GM12878 (cell line): Measurements from ENCODE around the gene MFGE8. TPM values are rescaled to one million over a fixed set of nuclear protein-coding genes. Genes with fewer than 3 reads are reported as not detected.

ENCODE experiments used
- ATAC-seq: fragments of 200-7000 bp; cut with Tn5 transposase; 3 replicates; pipeline ENCODE4 v1.9.1; 2020; ENCODE audit warnings: mild to moderate bottlenecking, moderate library complexity
- BruUV-seq: library from RNA; stranded (reverse); fragments of 400-500 nt; replicated peaks from 2 replicates; lab custom pipeline; 2021; lab: Mats Ljungman, UMichigan
- CTCF ChIA-PET: fragments of 300-600 bp; sonication (Branson Sonifier 250); formaldehyde crosslinking; extraction: SDS; loops from one replicate; lab custom pipeline; 2021; ENCODE audit warnings: inconsistent platforms; lab: Yijun Ruan, JAX
- POLR2A ChIA-PET: fragments of 350-600 bp; formaldehyde crosslinking; extraction: SDS; loops from one replicate; lab custom pipeline; 2021; ENCODE audit warnings: inconsistent platforms; lab: Charles Lee
- RAD21 ChIA-PET: fragments of 300-600 bp; sonication (Branson Sonifier 250); formaldehyde crosslinking; loops from one replicate; lab custom pipeline; 2023; ENCODE audit warnings: antibody characterized with exemption; ENCODE audit not compliant: unreplicated experiment; lab: Charles Lee
- SMC1A ChIA-PET: fragments of 300-600 bp; sonication (Branson Sonifier 250); formaldehyde crosslinking; loops from one replicate; lab custom pipeline; 2023; ENCODE audit not compliant: unreplicated experiment, uncharacterized antibody; lab: Charles Lee
- DNase-seq: peaks from one replicate; pipeline ENCODE4 v3.0.0-alpha.2; 2011; ENCODE audit warnings: low read depth, low spot score
- FAIRE-seq: peaks from 3 replicates; lab custom pipeline; 2011; peaks lifted over from hg19 to GRCh38; lab: Jason Lieb, UNC
- H2AFZ ChIP-seq: 2 replicates; pipeline ENCODE4 v1.6.0; 2011; ENCODE audit warnings: low read depth, low read length, control low read depth; ENCODE audit not compliant: control insufficient read depth
- H3K27ac ChIP-seq: 2 replicates; pipeline ENCODE4 v1.5.1; 2011; ENCODE audit warnings: control low read depth; ENCODE audit not compliant: control insufficient read depth, insufficient read depth
- H3K27me3 ChIP-seq, 2 experiments: replicated peaks in 1 of 2; 2 replicates each; pipeline versions ENCODE4 v1.6.0 to v1.6.1; 2011; ENCODE audit warnings: low read length in 1 of 2; ENCODE audit not compliant: control insufficient read depth in 2 of 2, insufficient read depth in 2 of 2
- H3K36me3 ChIP-seq, 2 experiments: 2 replicates each; pipeline ENCODE4 v1.5.1; 2011; ENCODE audit warnings: low read length in 1 of 2; ENCODE audit not compliant: control insufficient read depth in 2 of 2, insufficient read depth in 2 of 2
- H3K4me1 ChIP-seq: 2 replicates; pipeline ENCODE4 v1.6.1; 2011; ENCODE audit warnings: mild to moderate bottlenecking, low read length, moderate library complexity, mixed read lengths; ENCODE audit not compliant: control insufficient read depth, insufficient read depth
- H3K4me2 ChIP-seq: 2 replicates; pipeline ENCODE4 v1.6.0; 2011; ENCODE audit warnings: control low read depth; ENCODE audit not compliant: control insufficient read depth, insufficient read depth
- H3K4me3 ChIP-seq: fragments of 200-600 bp; sonication (generic); 2 replicates; pipeline ENCODE4 v1.5.1; 2016
- H3K79me2 ChIP-seq: 2 replicates; pipeline ENCODE4 v1.6.0; 2011; ENCODE audit warnings: low read length; ENCODE audit not compliant: control insufficient read depth, insufficient read depth
- H3K9ac ChIP-seq: 2 replicates; pipeline ENCODE4 v1.8.0; 2011; ENCODE audit warnings: low read length, control low read depth, mixed read lengths; ENCODE audit not compliant: control insufficient read depth, insufficient read depth
- H3K9me3 ChIP-seq: replicated peaks from 3 replicates; pipeline ENCODE4 v1.5.1; 2011; ENCODE audit warnings: mild to moderate bottlenecking, low read length; ENCODE audit not compliant: control insufficient read depth, insufficient read depth
- H4K20me1 ChIP-seq: 2 replicates; pipeline ENCODE4 v1.6.0; 2011; ENCODE audit not compliant: control insufficient read depth, insufficient read depth
- EED ChIP-seq: sonication (generic); IDR thresholded peaks from 2 replicates; pipeline ENCODE4 v1.6.1; 2016; ENCODE audit warnings: antibody characterized with exemption, low read depth
- EZH2 ChIP-seq: IDR thresholded peaks from 2 replicates; pipeline ENCODE4 v1.6.1; 2012; ENCODE audit warnings: low read depth, mild to moderate bottlenecking, control low read depth, inconsistent platforms, low read length, borderline replicate concordance; ENCODE audit not compliant: control insufficient read depth
- NRF1 ChIP-seq: conservative IDR thresholded peaks from 2 replicates; pipeline ENCODE4 v1.6.1; 2011; ENCODE audit warnings: mild to moderate bottlenecking, low read depth, low read length, improper control_type of control experiment
- PBX3 ChIP-seq: IDR thresholded peaks from 2 replicates; pipeline ENCODE4 v1.6.1; 2011; ENCODE audit warnings: mild to moderate bottlenecking, low read depth, low read length, moderate library complexity; ENCODE audit not compliant: insufficient replicate concordance
- RFX5 ChIP-seq: IDR thresholded peaks from 2 replicates; pipeline ENCODE4 v1.6.1; 2011; ENCODE audit warnings: low read depth, low read length, improper control_type of control experiment
- SMAD5 ChIP-seq: IDR thresholded peaks from 2 replicates; pipeline ENCODE4 v1.6.1; 2016; ENCODE audit warnings: antibody characterized with exemption, low read depth
- SP1 ChIP-seq: IDR thresholded peaks from one replicate; pipeline ENCODE4 v1.6.1; 2011; ENCODE audit warnings: low read depth, low read length
- SPI1 ChIP-seq: IDR thresholded peaks from 2 replicates; pipeline ENCODE4 v1.6.1; 2011; ENCODE audit warnings: low read depth, mild to moderate bottlenecking, low read length, moderate library complexity, borderline replicate concordance; ENCODE audit not compliant: insufficient read depth
- SUPT20H ChIP-seq: IDR thresholded peaks from 2 replicates; pipeline ENCODE4 v1.6.1; 2011; ENCODE audit warnings: low read depth, mild to moderate bottlenecking, low read length, moderate library complexity, borderline replicate concordance; ENCODE audit not compliant: control insufficient read depth
- WGBS: methylation state at CpG from one replicate; pipeline ENCODE4 v1.1.6; 2016; ENCODE audit warnings: low lambda C conversion rate; ENCODE audit not compliant: insufficient replicate concordance, insufficient coverage; ENCODE audit errors: missing lambda C conversion rate; 5-methylcytosine and 5-hydroxymethylcytosine counted together
- in situ Hi-C: fragments of 300-500 bp; cut with MboI; formaldehyde crosslinking; loops from 9 replicates; pipeline ENCODE4 v1.14.3; 2018; ENCODE audit warnings: mixed read lengths
- intact Hi-C: fragments of 100-400 bp; cut with micrococcal nuclease; formaldehyde crosslinking; loops from one replicate; pipeline ENCODE4 v1.14.2; 2022; ENCODE audit not compliant: unreplicated experiment
- polyA plus RNA-seq, 11 experiments: library from polyadenylated mRNA; depleted of rRNA in 4 of 11; unstranded in 6 of 11; stranded (reverse) in 5 of 11; fragments of >200 nt; fragmentation: Nextera tagmentation in 4 of 11; fragmentation: Illumina TruSeq in 1 of 11; extraction: Ambion mirVana in 4 of 11; extraction: Trizol in 1 of 11; gene quantifications; 1 replicate in 1 of 11; 2 replicates in 10 of 11; pipeline versions ENCODE4 v1.2.1 to v1.2.3, GENCODE V29; 2011 to 2016; ENCODE audit warnings: inconsistent platforms in 2 of 11, missing spikeins in 2 of 11, low read depth in 1 of 11
- total RNA-seq, 4 experiments: library from RNA; depleted of rRNA in 3 of 4; stranded (reverse); fragments of >200 nt in 3 of 4; fragmentation: Illumina TruSeq in 1 of 4; extraction: Trizol in 1 of 4; gene quantifications; 2 replicates each; pipeline versions ENCODE4 v1.2.1 to v1.2.3, GENCODE V29; 2013 to 2021
- TF ChIP-seq, protein P1 (sequence below): fragments of 450-650 bp; formaldehyde crosslinking; IDR thresholded peaks from 2 replicates; pipeline ENCODE4 v1.4.0; 2020; ENCODE audit warnings: mild to moderate bottlenecking, moderate library complexity
- TF ChIP-seq, protein P2 (sequence below): fragments of 450-650 bp; IDR thresholded peaks from 2 replicates; pipeline ENCODE4 v1.6.1; 2017; ENCODE audit warnings: mild to moderate bottlenecking, low read depth, inconsistent platforms; ENCODE audit not compliant: poor library complexity, severe bottlenecking

The MFGE8 gene
- total and polyA plus RNA-seq, 10 of the 15 experiments (the other 5 are each of a cell fraction or from before 2014, with no cell fraction given) = 0.81 to 5.9 (median 1.0) TPM; not detected in 2

DNA sequence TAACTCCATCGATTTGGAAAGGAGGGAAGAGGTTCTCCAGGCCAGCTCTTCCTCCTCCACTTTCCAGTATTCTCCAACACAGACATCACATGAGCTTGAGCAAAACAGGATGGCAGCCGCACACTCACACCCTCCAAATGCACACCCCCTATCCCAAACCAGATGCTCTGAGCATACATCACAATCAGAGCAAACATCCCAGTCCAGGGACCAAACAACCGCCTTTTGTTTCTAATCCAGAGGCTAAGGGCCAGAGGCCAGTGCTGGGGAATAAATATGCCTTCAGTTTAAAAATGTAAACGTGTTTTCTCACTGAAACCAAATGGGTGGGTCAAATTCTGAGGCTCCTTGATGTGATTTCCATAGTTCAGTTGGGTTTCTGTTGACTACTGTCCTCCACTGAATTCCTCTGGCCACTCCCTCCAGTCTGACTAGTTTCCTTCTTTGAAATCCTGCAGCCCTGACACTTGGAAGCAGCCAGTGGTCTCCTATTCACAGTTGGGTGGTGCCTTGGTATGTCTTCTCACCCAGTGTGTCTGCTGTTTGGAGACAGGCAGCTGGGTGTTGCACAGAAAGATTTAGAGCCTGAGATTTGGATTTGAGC, 19.2 kb upstream of the MFGE8 start:
- FAIRE-seq = no peak
- no peak for ATAC-seq
- no TSS peak for BruUV-seq
- no peak overlapping the region for H3K9ac ChIP-seq
- no peak overlapping the region for H2AFZ ChIP-seq
- ChIA-PET CTCF (interaction anchor here (1.2 to 2.4 kb wide), 2 partner anchors 28 to 72 kb away, joined by 3 to 5 read pairs; no protein-coding TSS in a partner anchor), SMC1A (no interaction called here), RAD21 (no interaction called here), POLR2A (no interaction called here)
- H3K4me2 ChIP-seq = no peak overlapping the region
- intact Hi-C loops = no loop called here
- in situ Hi-C loops = no loop called here
- TF ChIP-seq SMAD5 (no peak), SP1 (no peak), RFX5 (no peak), EZH2 (no peak), SPI1 (no peak), EED (no peak), PBX3 (no peak), NRF1 (no peak), SUPT20H (no peak)
- TF ChIP-seq, protein P1, sequence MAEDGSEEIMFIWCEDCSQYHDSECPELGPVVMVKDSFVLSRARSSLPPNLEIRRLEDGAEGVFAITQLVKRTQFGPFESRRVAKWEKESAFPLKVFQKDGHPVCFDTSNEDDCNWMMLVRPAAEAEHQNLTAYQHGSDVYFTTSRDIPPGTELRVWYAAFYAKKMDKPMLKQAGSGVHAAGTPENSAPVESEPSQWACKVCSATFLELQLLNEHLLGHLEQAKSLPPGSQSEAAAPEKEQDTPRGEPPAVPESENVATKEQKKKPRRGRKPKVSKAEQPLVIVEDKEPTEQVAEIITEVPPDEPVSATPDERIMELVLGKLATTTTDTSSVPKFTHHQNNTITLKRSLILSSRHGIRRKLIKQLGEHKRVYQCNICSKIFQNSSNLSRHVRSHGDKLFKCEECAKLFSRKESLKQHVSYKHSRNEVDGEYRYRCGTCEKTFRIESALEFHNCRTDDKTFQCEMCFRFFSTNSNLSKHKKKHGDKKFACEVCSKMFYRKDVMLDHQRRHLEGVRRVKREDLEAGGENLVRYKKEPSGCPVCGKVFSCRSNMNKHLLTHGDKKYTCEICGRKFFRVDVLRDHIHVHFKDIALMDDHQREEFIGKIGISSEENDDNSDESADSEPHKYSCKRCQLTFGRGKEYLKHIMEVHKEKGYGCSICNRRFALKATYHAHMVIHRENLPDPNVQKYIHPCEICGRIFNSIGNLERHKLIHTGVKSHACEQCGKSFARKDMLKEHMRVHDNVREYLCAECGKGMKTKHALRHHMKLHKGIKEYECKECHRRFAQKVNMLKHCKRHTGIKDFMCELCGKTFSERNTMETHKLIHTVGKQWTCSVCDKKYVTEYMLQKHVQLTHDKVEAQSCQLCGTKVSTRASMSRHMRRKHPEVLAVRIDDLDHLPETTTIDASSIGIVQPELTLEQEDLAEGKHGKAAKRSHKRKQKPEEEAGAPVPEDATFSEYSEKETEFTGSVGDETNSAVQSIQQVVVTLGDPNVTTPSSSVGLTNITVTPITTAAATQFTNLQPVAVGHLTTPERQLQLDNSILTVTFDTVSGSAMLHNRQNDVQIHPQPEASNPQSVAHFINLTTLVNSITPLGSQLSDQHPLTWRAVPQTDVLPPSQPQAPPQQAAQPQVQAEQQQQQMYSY (CRISPR knock-in tag) = no peak
- TF ChIP-seq, protein P2, sequence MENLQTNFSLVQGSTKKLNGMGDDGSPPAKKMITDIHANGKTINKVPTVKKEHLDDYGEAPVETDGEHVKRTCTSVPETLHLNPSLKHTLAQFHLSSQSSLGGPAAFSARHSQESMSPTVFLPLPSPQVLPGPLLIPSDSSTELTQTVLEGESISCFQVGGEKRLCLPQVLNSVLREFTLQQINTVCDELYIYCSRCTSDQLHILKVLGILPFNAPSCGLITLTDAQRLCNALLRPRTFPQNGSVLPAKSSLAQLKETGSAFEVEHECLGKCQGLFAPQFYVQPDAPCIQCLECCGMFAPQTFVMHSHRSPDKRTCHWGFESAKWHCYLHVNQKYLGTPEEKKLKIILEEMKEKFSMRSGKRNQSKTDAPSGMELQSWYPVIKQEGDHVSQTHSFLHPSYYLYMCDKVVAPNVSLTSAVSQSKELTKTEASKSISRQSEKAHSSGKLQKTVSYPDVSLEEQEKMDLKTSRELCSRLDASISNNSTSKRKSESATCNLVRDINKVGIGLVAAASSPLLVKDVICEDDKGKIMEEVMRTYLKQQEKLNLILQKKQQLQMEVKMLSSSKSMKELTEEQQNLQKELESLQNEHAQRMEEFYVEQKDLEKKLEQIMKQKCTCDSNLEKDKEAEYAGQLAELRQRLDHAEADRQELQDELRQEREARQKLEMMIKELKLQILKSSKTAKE = no peak
- H3K4me3 ChIP-seq = no peak overlapping the region
- 21% methylated on average over 4 of the region's 4 CpGs for WGBS
- no peaks in the 10 kb centered on the region for H4K20me1 ChIP-seq
- H3K27me3 ChIP-seq = peaks cover 2 to 3% of the 10 kb centered on the region in 2 experiments
- H3K27ac ChIP-seq = no peak overlapping the region
- peaks cover 2% of the 10 kb centered on the region; the same call in 1 of the 3 replicates for H3K9me3 ChIP-seq
- no peak for DNase-seq
- H3K4me1 ChIP-seq = no peaks in the 10 kb centered on the region
- no peaks in the 10 kb centered on the region for H3K79me2 ChIP-seq
- no peaks in the 10 kb centered on the region for H3K36me3 ChIP-seq
